Left hindlimb (tissue), 1 donor: ENCODE results near the gene GOLGA8M.
"Not testable (repeated sequence)": the region's sequence is repeated elsewhere in the genome, so short reads cannot be mapped to it uniquely, and the experiment has no call there.

Source experiments
- DNase-seq: peaks from one replicate; pipeline ENCODE4 v3.0.0-alpha.2; 2018

Gene GOLGA8M

GRCh38 chr15:28656018-28656360 lies 56.2 kb downstream of the GOLGA8M start:
- DNase-seq = not testable (repeated sequence)

GRCh38 chr15:28655329-28656017 lies 56.7 kb downstream of the GOLGA8M start:
- DNase-seq = peak; percentile 6

DNA sequence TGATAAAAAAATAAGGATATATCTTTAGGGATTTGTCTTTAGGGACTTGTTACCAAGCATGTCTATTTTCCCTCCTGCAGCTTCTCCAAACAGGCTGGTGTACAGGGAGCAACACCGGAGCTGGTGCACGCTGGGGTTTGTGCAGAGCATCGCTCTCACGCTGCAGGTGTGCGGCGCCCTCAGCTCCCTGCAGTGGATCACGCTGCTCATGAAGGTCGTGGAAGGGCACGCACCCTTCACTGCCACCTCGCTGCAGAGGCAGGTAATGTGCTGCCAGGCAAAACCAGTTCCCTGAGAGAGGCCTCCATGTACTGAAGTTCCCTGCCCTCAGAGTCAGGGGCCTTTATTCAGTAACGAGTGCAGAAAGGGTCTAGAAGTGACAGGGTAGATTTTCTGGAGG lies 58.0 kb downstream of the GOLGA8M start:
- DNase-seq = not testable (repeated sequence)

GRCh38 chr15:28652538-28652937 lies 59.7 kb downstream of the GOLGA8M start:
- DNase-seq = not testable (repeated sequence)
